Central memory CD4-positive, alpha-beta T cell (primary cell): ENCODE results near the gene FLAD1.
"Not testable (repeated sequence)": the region's sequence is repeated elsewhere in the genome, so short reads cannot be mapped to it uniquely, and the experiment has no call there.

Experiments used
- DNase-seq: peaks from one replicate; pipeline ENCODE4 v3.0.0; 2022

FLAD1 gene

DNA sequence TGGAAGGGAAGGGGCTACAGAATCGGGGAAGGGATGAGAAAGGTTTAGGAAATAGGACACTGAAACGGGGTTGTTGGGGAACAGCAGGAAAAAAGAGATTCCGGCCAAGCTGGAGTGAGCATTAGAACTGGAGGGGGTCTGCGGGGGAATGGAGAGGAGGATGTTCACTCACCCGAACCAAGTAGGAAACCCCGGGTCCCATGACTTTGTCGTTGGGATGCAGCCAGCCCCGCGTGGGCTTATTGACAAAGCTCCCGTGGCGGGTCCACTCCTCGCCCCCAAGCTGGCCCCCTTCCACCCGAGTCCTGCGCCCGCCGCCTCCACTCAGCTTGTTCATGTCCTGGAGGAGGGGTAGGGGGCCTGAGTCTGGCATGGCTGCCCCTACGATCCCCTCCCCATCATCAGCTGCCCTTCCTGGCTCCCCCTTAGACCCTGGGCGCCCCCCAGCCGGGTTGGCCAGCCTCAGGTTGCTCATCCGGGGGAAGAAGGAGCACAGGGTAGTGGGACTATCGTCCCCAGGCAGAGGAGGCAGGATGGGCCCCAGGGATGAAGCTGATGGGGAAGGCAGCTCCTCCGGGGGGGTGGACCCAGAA, 13.2 kb upstream of the FLAD1 start:
- DNase-seq = no peak

DNA sequence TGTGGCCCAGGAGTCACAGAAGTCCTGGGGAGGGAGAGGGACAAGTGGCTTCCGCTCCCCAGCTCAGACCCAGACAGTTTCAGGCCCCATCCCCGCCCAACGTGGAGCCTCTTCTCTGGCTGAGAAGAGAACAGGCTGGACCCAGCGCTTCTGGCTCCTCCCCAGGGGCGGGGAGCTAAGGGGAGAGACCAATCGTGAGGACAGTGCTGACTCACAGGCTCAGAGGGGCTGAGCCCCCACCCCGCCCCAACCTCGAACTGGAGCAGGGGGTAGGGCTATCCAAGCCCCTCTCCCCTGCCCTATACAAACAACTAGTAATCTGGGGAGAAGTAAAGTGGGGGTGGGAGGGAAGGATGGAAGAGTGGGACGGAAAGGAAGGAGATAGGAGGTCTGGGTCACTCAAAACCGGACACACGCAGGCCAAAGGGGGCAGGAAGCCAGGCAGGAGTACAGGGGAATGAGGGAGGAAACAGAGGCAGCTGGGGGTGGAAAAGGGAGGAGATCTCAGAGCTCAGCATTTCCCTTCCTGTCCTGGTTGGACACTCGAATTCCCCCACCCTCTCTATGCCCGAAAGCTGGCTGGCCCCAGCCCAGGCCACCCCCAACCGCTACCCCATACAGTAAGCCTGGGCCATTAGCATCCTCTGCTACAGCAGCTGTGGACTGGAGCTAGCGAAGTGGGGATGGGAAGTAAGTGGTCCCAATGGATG, 12.4 kb upstream of the FLAD1 start, which contains the start of gene SHC1:
SHC1 (minus strand) TSS at position 117 of the 710 bp plus-strand sequence. CDS start 221 bp downstream, outside the sequence.
- DNase-seq = no peak

- no peak for DNase-seq
Measured at GRCh38 chr1:154971341-154971998, 11.7 kb upstream of the FLAD1 start.

- DNase-seq = no peak
Measured at GRCh38 chr1:154972213-154972516, 11.0 kb upstream of the FLAD1 start.

GRCh38 chr1:154972517-154973343, 10.4 kb upstream of the FLAD1 start:
- DNase-seq = no peak

GRCh38 chr1:154973344-154974101, 9.6 kb upstream of the FLAD1 start:
- peak; percentile 85 for DNase-seq

- DNase-seq = peak; percentile 98
Measured at GRCh38 chr1:154974102-154974807, 8.9 kb upstream of the FLAD1 start, which contains the start of gene CKS1B. CKS1B (plus strand) TSS chr1:154974681; CDS start chr1:154974746, 65 bp downstream.

DNA sequence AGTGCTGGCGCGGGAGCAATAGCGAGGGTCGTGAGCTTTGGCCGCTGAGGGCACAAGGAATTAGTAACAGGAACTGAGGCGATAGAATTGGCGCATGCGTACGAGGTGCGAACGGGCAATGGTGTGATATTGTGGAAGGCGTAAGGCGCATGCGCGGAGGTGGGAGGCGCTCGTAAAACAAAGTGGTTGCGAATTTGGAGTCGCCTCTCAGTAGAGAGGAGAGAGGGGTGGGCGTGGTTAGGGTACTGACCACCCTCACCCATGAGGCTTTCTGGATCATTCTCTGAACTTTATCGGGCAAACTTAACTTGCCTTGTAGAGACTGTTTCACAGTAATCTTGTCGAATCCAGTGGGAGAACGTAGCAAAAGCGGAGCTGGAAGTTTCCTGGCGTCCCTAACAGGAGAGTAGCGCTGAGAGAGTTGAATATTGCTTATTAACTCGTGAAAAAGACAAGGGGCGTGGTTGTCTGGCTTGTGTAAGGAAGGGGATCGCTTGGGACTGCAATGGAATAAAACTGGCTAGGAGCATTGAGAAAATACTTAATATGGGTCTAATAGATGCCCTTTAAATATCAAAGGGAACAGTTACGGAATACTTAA, 8.2 kb upstream of the FLAD1 start:
- DNase-seq = peak; percentile 96

DNA sequence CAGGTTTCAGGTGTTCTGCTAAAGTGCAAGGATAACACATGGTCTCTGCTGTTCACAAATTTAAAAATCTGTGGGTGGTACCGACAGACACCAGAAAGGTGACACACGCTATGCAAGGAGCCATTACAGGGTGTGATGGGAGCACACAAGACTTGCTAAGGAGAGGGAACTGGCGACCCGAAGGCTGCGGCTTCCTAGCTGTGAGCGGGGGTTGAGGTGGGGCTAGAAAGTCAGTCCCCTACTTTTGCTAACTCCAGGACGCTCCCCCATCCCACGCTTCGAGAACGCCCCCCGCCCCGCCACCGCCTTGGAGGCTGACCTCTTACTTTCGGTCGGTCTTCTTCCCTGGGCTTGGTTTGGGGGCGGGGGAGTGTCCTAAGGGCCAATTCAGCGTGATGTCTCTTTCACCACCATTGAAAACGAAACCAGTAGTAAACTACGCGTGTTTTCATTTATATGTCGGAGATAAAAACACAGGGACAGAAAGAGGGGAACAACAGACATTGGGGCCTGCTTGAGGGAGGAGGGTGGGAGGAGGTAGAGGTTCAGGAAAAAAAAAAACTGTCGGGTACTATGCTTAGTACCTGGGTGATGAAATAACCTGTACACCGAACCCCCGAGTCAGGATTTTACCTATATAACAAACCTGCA, 7.6 kb upstream of the FLAD1 start:
- DNase-seq = no peak

DNA sequence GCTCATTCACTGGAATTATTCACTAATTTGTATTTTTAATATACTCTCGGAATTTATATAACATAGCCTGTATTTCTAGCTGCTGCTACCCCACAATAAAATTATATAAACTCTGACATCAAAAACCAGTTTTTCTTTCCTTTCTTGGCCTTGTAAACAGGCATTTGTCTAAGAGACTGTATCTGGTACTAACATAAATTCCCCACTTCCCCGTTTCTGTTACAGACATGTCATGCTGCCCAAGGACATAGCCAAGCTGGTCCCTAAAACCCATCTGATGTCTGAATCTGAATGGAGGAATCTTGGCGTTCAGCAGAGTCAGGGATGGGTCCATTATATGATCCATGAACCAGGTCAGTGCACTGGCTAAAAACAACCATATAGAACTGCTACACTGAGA, 5.4 kb upstream of the FLAD1 start:
- not testable (repeated sequence) for DNase-seq

- no peak for DNase-seq
Measured at GRCh38 chr1:154978360-154978759, 4.8 kb upstream of the FLAD1 start.

DNA sequence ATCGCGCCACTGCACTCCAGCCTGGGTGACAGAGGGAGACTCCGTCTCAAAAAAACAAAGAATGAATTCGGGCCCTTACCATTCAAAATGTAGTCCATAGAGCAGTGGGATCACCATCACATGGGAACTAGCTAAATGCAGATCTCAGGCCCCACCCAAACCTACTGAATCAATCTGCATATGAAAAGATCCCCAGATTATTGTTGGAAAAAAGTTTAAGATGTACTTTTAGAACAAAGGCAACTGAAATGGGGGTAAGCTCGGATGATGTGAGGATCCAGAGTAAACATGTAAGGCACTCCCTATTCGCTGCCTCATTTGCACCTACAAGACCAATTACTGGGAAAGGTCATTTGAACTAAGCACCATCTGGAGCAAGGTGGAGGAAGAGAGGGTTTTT, 803 bp upstream of the FLAD1 start:
- no peak for DNase-seq

GRCh38 chr1:154983776-154984466, 777 bp downstream of the FLAD1 start:
- DNase-seq = no peak

DNA sequence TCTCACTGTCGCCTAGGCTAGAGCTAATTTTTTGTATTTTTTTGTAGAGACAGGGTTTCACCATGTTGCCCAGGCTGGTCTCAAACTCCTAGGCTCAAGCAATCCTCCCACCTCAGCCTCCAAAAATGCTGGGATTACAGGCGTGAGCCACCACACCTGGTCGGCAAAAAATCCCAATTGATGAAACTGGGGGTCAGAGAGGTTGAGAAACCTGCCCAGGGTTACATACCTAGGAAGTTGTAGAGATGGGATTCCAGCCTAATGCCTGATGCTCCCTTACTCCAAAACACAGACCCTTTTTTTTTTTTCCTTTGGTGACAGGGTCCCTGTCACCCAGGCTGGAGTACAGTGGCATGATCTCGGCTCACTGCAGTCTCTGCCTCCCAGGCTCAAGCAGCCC, 3.6 kb downstream of the FLAD1 start:
- not testable (repeated sequence) for DNase-seq

DNA sequence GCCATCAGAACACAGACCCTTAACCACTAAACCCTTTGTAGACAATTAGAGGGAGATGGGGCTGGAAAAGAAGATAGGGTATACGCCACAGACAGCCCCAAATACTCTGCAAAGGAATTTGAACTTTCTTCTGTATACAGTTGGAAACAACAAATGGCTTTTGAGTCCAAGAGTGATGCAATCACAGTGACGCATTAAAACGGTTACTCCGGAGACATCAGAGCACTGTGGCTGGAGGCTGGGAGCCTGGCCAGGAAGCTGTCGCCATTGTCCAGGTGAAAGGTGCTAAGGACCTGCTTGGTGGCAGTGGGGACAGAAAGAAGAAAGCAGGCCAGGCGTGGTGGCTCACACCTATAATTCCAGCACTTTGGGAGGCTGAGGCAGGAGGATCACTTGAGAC, 4.2 kb downstream of the FLAD1 start:
- DNase-seq = no peak

DNA sequence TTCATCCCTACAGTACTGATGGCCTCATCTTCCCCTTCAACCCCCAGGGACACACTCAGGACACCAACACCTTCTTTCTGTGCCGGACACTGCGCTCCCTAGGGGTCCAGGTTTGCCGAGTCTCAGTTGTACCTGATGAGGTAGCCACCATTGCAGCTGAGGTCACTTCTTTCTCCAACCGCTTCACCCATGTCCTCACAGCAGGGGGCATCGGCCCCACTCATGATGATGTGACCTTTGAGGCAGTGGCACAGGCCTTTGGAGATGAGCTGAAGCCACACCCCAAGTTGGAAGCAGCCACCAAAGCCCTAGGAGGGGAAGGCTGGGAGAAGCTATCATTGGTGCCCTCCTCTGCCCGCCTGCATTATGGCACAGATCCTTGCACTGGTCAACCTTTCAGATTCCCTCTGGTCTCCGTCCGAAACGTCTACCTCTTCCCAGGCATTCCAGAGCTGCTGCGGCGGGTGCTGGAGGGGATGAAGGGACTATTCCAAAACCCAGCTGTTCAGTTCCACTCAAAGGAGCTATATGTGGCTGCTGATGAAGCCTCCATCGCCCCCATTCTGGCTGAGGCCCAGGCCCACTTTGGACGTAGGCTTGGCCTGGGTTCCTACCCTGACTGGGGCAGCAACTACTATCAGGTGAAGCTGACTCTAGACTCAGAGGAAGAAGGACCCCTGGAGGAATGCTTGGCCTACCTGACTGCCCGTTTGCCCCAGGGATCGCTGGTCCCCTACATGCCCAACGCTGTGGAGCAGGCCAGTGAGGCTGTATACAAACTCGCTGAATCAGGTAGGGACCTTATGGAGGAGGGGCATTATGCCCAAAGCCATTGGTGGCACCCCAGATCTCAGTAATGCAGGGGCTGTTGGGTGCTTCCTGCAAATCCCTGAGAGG, 5.2 kb downstream of the FLAD1 start:
- no peak for DNase-seq

DNA sequence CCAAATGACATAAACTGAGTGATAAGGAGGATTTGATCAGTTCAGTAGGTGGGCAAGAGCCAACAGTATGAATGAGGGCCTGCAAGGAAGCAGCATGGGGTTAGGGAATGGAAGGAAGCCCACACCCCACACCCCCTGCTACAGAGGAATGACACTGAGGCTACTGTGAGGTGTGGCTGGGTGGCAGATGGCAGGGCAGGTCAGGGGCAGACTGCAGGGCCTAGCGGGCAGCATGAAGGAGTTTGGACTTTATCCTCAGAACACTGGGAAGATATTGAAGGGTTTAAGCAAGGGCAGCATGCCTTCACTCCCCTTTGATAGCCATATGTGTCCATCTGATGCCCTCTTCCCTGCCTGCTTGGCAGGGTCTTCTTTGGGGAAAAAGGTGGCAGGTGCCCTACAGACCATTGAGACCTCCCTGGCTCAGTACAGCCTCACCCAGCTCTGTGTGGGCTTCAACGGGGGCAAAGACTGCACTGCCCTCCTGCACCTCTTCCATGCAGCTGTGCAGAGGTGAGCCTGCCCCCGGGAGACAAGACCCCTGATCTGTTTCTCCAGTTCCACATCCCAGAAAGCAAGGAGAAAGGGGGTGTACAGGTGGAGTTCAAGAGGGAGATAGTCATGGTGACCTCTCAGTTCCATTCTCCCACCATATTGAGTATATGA, 6.2 kb downstream of the FLAD1 start:
- DNase-seq = no peak

GRCh38 chr1:154990276-154990675, 7.1 kb downstream of the FLAD1 start:
- no peak for DNase-seq
